Natural killer cell (primary cell): ENCODE measurements around the gene UGT1A8. TPM values are rescaled to one million over a fixed set of nuclear protein-coding genes. Genes with fewer than 3 reads are reported as not detected.

Source experiments
- ATAC-seq, 3 donors: fragments of 150-1000 bp in 2 of 3; fragments of 200-7000 bp in 1 of 3; cut with Tn5 transposase; 1 replicate in 1 of 3; 2 replicates in 2 of 3; pipeline ENCODE4 v1.10.0; 2021; ENCODE audit warnings: mild to moderate bottlenecking in 2 of 3, moderate library complexity in 2 of 3
- DNase-seq, 2 donors: peaks; one replicate each; pipeline versions ENCODE4 v3.0.0 to v3.0.0-alpha.2; 2013 to 2021; ENCODE audit warnings: mixed read lengths in 1 of 2
- H3K27ac ChIP-seq: one replicate; pipeline ENCODE4 v1.5.1; 2013; ENCODE audit warnings: mild to moderate bottlenecking, low read length
- H3K27me3 ChIP-seq: one replicate; pipeline ENCODE4 v1.6.1; 2013; ENCODE audit warnings: low read length; ENCODE audit not compliant: control insufficient read depth, insufficient read depth
- H3K36me3 ChIP-seq: one replicate; pipeline ENCODE4 v1.6.1; 2013; ENCODE audit warnings: low read length; ENCODE audit not compliant: control insufficient read depth, insufficient read depth
- H3K4me1 ChIP-seq: one replicate; pipeline ENCODE4 v1.6.1; 2013; ENCODE audit warnings: low read length; ENCODE audit not compliant: control insufficient read depth, insufficient read depth
- H3K4me3 ChIP-seq: one replicate; pipeline ENCODE4 v1.5.1; 2013; ENCODE audit warnings: low read length
- H3K9me3 ChIP-seq: one replicate; pipeline ENCODE4 v1.6.1; 2013; ENCODE audit warnings: low read length; ENCODE audit not compliant: control insufficient read depth, insufficient read depth
- H3K27ac Mint-ChIP-seq, 2 donors: one replicate each; pipeline ENCODE4 v1.8.0; 2022; ENCODE audit warnings: mild to moderate bottlenecking in 2 of 2, mixed read lengths in 2 of 2, moderate library complexity in 1 of 2
- H3K27me3 Mint-ChIP-seq, 2 donors: one replicate each; pipeline ENCODE4 v1.8.0; 2022; ENCODE audit warnings: low read depth in 2 of 2, mixed read lengths in 2 of 2
- H3K36me3 Mint-ChIP-seq: one replicate; pipeline ENCODE4 v1.8.0; 2022; ENCODE audit warnings: mixed read lengths
- H3K4me1 Mint-ChIP-seq, 2 donors: one replicate each; pipeline ENCODE4 v1.8.0; 2022; ENCODE audit warnings: mixed read lengths in 2 of 2
- H3K4me3 Mint-ChIP-seq: one replicate; pipeline ENCODE4 v1.8.0; 2022; ENCODE audit warnings: mild to moderate bottlenecking, moderate library complexity, mixed read lengths
- H3K9me3 Mint-ChIP-seq, 2 donors: one replicate each; pipeline ENCODE4 v1.8.0; 2022; ENCODE audit warnings: mixed read lengths in 2 of 2
- CTCF ChIP-seq: fragments of 200-600 bp; IDR thresholded peaks from one replicate; pipeline ENCODE4 v1.8.0; 2022; ENCODE audit warnings: antibody characterized with exemption
- WGBS: methylation state at CpG from one replicate; pipeline ENCODE4 v1.1.7; 2013; ENCODE audit warnings: missing lambda C conversion rate; ENCODE audit not compliant: insufficient coverage; 5-methylcytosine and 5-hydroxymethylcytosine counted together
- intact Hi-C: fragments of 100-400 bp; cut with micrococcal nuclease; formaldehyde crosslinking; loops from one replicate; pipeline ENCODE4 v1.14.2; 2022
- total RNA-seq, 4 donors: library from RNA; stranded (reverse); fragments of 120-200 nt in 1 of 4; gene quantifications; one replicate each; pipeline versions ENCODE4 v1.2.3 to v1.2.4, GENCODE V29; 2013 to 2022

UGT1A8 gene
- total RNA-seq, 3 donors from 2014 or later (not counting 1 experiment from before 2014, with no cell fraction given): not detected

DNA sequence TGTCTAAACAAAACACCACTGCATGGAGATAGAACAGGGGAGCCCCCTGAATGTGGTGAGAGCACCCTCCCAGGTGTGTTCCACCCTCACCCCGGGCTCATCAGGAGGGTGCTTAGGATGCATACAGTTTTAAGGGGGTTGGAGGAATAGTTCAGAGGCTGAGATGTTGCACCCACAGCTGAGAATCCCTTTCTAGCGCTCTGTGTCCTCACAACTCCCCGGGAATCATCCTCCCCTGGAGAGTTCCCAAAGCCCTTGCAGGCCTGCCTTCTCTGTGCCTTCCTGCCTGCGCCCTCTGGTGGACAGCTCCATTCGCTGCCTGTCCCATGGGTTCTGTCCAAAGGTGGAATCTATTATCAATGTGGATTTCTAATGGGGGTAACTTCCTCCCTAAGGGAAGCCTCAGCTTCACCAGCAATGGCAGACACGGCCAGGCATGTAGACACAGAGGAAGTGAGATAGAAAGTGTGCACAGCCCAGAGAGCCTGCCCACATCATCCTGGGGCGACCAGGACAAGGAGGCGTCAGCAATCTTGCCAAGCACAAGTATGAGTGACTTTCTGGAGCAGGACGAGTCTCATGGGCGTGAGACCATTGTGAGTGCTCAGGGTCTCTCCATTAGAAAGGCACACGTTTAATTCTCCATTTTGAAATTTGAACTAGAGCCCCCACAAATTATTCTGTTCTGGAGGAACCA, 94.0 kb downstream of the UGT1A8 start:
- peak; percentile 83 for TF ChIP-seq CTCF

GRCh38 chr2:233712611-233713261, 95.3 kb downstream of the UGT1A8 start, which contains the start of gene UGT1A5:
TSS of gene UGT1A5 (plus strand) at chr2:233712907. CDS start at chr2:233712992, 85 bp downstream.
- Histone ChIP-seq H3K4me3 (no peak within 1 kb of the TSS), H3K27me3 (no peaks in the 10 kb centered on the region), H3K9me3 (no peaks in the 10 kb centered on the region), H3K27ac (no peak within 1 kb of the TSS), H3K4me1 (no peaks in the 10 kb centered on the region), H3K36me3 (no peaks in the 10 kb centered on the region)
- Mint-ChIP-seq H3K9me3 (no peaks in the 10 kb centered on the region), H3K36me3 (no peaks in the 10 kb centered on the region), H3K27me3 (peaks cover 24 to 45% of the 10 kb centered on the region in 2 donors), H3K4me1 (no peaks in the 10 kb centered on the region), H3K27ac (no peak within 1 kb of the TSS), H3K4me3 (no peak within 1 kb of the TSS)
- WGBS: 82% methylated on average over 14 of the region's 14 CpGs
- TF ChIP-seq CTCF: no peak
- intact Hi-C loops: loop anchor here (5.0 kb wide), 1 partner anchor 860 kb away; no protein-coding TSS in a partner anchor
- DNase-seq (no peak), ATAC-seq (no peak)

More for the DNA sequence above, 94.0 kb downstream of the UGT1A8 start:
- H3K36me3 ChIP-seq: no peaks in the 10 kb centered on the region
- DNase-seq: peak; percentile 58 to 76
- no peak overlapping the region for H3K4me3 ChIP-seq
- no peaks in the 10 kb centered on the region for H3K36me3 Mint-ChIP-seq
- no peaks in the 10 kb centered on the region for H3K9me3 ChIP-seq
- no peaks in the 10 kb centered on the region for H3K4me1 ChIP-seq
- intact Hi-C loops: loop anchor here (2.0 to 5.0 kb wide), 2 partner anchors 859 to 1105 kb away; no protein-coding TSS in a partner anchor
- peaks cover 29 to 40% of the 10 kb centered on the region in 2 donors for H3K27me3 Mint-ChIP-seq
- H3K9me3 Mint-ChIP-seq: no peaks in the 10 kb centered on the region
- H3K4me1 Mint-ChIP-seq: no peaks in the 10 kb centered on the region
- ATAC-seq: peak; percentile 61 to 77 (median 61)
- no peaks in the 10 kb centered on the region for H3K27me3 ChIP-seq
- H3K4me3 Mint-ChIP-seq: no peak overlapping the region
- 45% methylated on average over 11 of the region's 11 CpGs for WGBS
- no peak overlapping the region for H3K27ac Mint-ChIP-seq
- H3K27ac ChIP-seq: no peak overlapping the region

GRCh38 chr2:233713262-233713615, 95.8 kb downstream of the UGT1A8 start:
- no peak overlapping the region for H3K4me3 Mint-ChIP-seq
- H3K27ac ChIP-seq: no peak overlapping the region
- H3K27me3 ChIP-seq: no peaks in the 10 kb centered on the region
- intact Hi-C loops: loop anchor here (5.0 kb wide), 1 partner anchor 861 kb away; no protein-coding TSS in a partner anchor
- TF ChIP-seq CTCF: no peak
- ATAC-seq (no peak), DNase-seq (no peak)
- no peaks in the 10 kb centered on the region for H3K4me1 ChIP-seq
- no peak overlapping the region for H3K4me3 ChIP-seq
- no peaks in the 10 kb centered on the region for H3K36me3 ChIP-seq
- H3K27ac Mint-ChIP-seq: no peak overlapping the region
- WGBS: 67% methylated on average over 7 of the region's 7 CpGs
- H3K36me3 Mint-ChIP-seq: no peaks in the 10 kb centered on the region
- peaks cover 21 to 45% of the 10 kb centered on the region in 2 donors for H3K27me3 Mint-ChIP-seq
- no peaks in the 10 kb centered on the region for H3K4me1 Mint-ChIP-seq
- H3K9me3 Mint-ChIP-seq: no peaks in the 10 kb centered on the region
- no peaks in the 10 kb centered on the region for H3K9me3 ChIP-seq
